SK-N-SH (cell line): ENCODE results near the gene LCN6. TPM values are rescaled to one million over a fixed set of nuclear protein-coding genes. Genes with fewer than 3 reads are reported as not detected.

Experiments used
- CTCF ChIA-PET: fragments of 300-600, 350-600 bp; formaldehyde crosslinking; extraction: SDS; loops from one replicate; lab custom pipeline; 2021; lab: Yijun Ruan, JAX
- POLR2A ChIA-PET: fragments of 350-600 bp; sonication (Branson Sonifier 250); formaldehyde crosslinking; extraction: SDS; loops from one replicate; lab custom pipeline; 2020; ENCODE audit warnings: antibody characterized with exemption, inconsistent platforms; lab: Yijun Ruan, JAX
- DNase-seq: peaks from one replicate; pipeline ENCODE4 v3.0.0; 2012
- H2AFZ ChIP-seq: fragments of 200-600 bp; sonication (generic); 2 replicates; pipeline ENCODE4 v1.8.1; 2016; ENCODE audit warnings: antibody characterized with exemption, mild to moderate bottlenecking, low read depth
- H3F3A ChIP-seq: fragments of 200-600 bp; sonication (generic); replicated peaks from 2 replicates; pipeline ENCODE3; 2016; ENCODE audit warnings: antibody characterized with exemption, mild to moderate bottlenecking; ENCODE audit not compliant: insufficient read depth
- H3K27ac ChIP-seq, 2 experiments: fragments of 200-500 bp in 1 of 2; fragments of 200-600 bp in 1 of 2; sonication (Bioruptor generic) in 1 of 2; sonication (generic), shearing (Covaris generic) in 1 of 2; 2 replicates each; pipeline versions ENCODE4 v1.5.1 to v1.6.1; 2014 to 2016; ENCODE audit warnings: low read depth in 2 of 2, inconsistent platforms in 1 of 2, low read length in 1 of 2, mild to moderate bottlenecking in 1 of 2, mixed read lengths in 1 of 2
- H3K27me3 ChIP-seq: fragments of 200-600 bp; sonication (generic), shearing (Covaris generic); 2 replicates; pipeline ENCODE4 v1.6.1; 2016; ENCODE audit warnings: mixed run types; ENCODE audit not compliant: insufficient read depth
- H3K36me3 ChIP-seq, 2 experiments: fragments of 200-500 bp in 1 of 2; fragments of 200-600 bp in 1 of 2; sonication (Bioruptor generic) in 1 of 2; sonication (generic) in 1 of 2; replicated peaks in 1 of 2; 2 replicates each; pipeline versions ENCODE3 to v1.5.1; 2014 to 2016; ENCODE audit warnings: low read length in 1 of 2, mild to moderate bottlenecking in 1 of 2; ENCODE audit not compliant: insufficient read depth in 2 of 2, control insufficient read depth in 1 of 2
- H3K4me1 ChIP-seq, 2 experiments: fragments of 200-500 bp in 1 of 2; fragments of 200-600 bp in 1 of 2; sonication (Bioruptor generic) in 1 of 2; sonication (generic), shearing (Covaris generic) in 1 of 2; 2 replicates each; pipeline versions ENCODE4 v1.5.1 to v1.6.1; 2014 to 2016; ENCODE audit warnings: low read depth in 1 of 2, low read length in 1 of 2, mixed run types in 1 of 2; ENCODE audit not compliant: insufficient read depth in 2 of 2, control insufficient read depth in 1 of 2
- H3K4me2 ChIP-seq: fragments of 200-600 bp; sonication (generic), shearing (Covaris generic); 2 replicates; pipeline ENCODE4 v1.6.1; 2017; ENCODE audit warnings: mixed run types
- H3K4me3 ChIP-seq, 2 experiments: fragments of 200-500 bp in 1 of 2; fragments of 200-600 bp in 1 of 2; sonication (Bioruptor generic) in 1 of 2; sonication (generic), shearing (Covaris generic) in 1 of 2; 2 replicates each; pipeline versions ENCODE4 v1.5.1 to v1.8.1; 2014 to 2016; ENCODE audit warnings: low read depth in 2 of 2, inconsistent platforms in 1 of 2, low read length in 1 of 2, mild to moderate bottlenecking in 1 of 2, mixed read lengths in 1 of 2, moderate library complexity in 1 of 2
- H3K79me2 ChIP-seq: fragments of 200-600 bp; sonication (generic); 2 replicates; pipeline ENCODE4 v1.8.1; 2017; ENCODE audit warnings: mild to moderate bottlenecking; ENCODE audit not compliant: insufficient read depth
- H3K9ac ChIP-seq: fragments of 200-600 bp; sonication (generic); 2 replicates; pipeline ENCODE4 v1.6.1; 2017; ENCODE audit warnings: mixed run types
- H3K9me2 ChIP-seq: fragments of 200-600 bp; sonication (generic); 2 replicates; pipeline ENCODE4 v1.6.1; 2017; ENCODE audit warnings: mixed run types
- H3K9me3 ChIP-seq: fragments of 200-600 bp; sonication (generic); 2 replicates; pipeline ENCODE4 v1.6.1; 2017; ENCODE audit warnings: mixed run types, mild to moderate bottlenecking, moderate library complexity
- H4K20me1 ChIP-seq: fragments of 200-600 bp; sonication (generic); 2 replicates; pipeline ENCODE4 v1.6.1; 2017; ENCODE audit warnings: mild to moderate bottlenecking, mixed run types; ENCODE audit not compliant: insufficient read depth
- ELF1 ChIP-seq: IDR thresholded peaks from 2 replicates; pipeline ENCODE4 v1.4.0; 2012
- EP300 ChIP-seq, 2 experiments: IDR thresholded peaks; 2 replicates each; pipeline versions ENCODE4 v1.4.0 to v1.6.1; 2012; ENCODE audit warnings: borderline replicate concordance in 1 of 2, low read depth in 1 of 2, low read length in 1 of 2
- EZH2phosphoT487 ChIP-seq: fragments of 200-600 bp; sonication (generic); IDR thresholded peaks from 2 replicates; pipeline ENCODE4 v1.6.1; 2017; ENCODE audit warnings: low read depth, mixed run types, mild to moderate bottlenecking, antibody characterized with exemption, moderate library complexity, borderline replicate concordance
- FOSL2 ChIP-seq: IDR thresholded peaks from 2 replicates; pipeline ENCODE4 v1.4.0; 2012; ENCODE audit warnings: low read depth, mild to moderate bottlenecking, moderate library complexity, borderline replicate concordance
- FOXJ3 ChIP-seq: sonication (generic); formaldehyde crosslinking; IDR thresholded peaks from 2 replicates; pipeline ENCODE4 v1.5.1; 2020; ENCODE audit warnings: mild to moderate bottlenecking, missing genetic modification reagents
- FOXM1 ChIP-seq: IDR thresholded peaks from 2 replicates; pipeline ENCODE4 v1.4.0; 2012; ENCODE audit warnings: low read depth, mild to moderate bottlenecking
- GABPA ChIP-seq: IDR thresholded peaks from 2 replicates; pipeline ENCODE4 v1.4.0; 2012; ENCODE audit warnings: low read depth, mild to moderate bottlenecking
- GATA2 ChIP-seq: sonication (generic); formaldehyde crosslinking; IDR thresholded peaks from 2 replicates; pipeline ENCODE4 v1.5.0; 2020; ENCODE audit warnings: mild to moderate bottlenecking, missing genetic modification reagents
- JUND ChIP-seq: IDR thresholded peaks from 2 replicates; pipeline ENCODE4 v1.4.0; 2012
- MEF2A ChIP-seq: IDR thresholded peaks from 2 replicates; pipeline ENCODE4 v1.4.0; 2012; ENCODE audit warnings: low read depth, borderline replicate concordance
- MXI1 ChIP-seq: IDR thresholded peaks from 2 replicates; pipeline ENCODE4 v1.6.1; 2012; ENCODE audit warnings: mild to moderate bottlenecking, low read depth, low read length, improper control_type of control experiment
- NRF1 ChIP-seq: IDR thresholded peaks from 2 replicates; pipeline ENCODE4 v1.6.1; 2012; ENCODE audit warnings: low read depth, mild to moderate bottlenecking, low read length
- POLR2AphosphoS5 ChIP-seq: IDR thresholded peaks from 2 replicates; pipeline ENCODE4 v1.6.1; 2012; ENCODE audit warnings: low read depth, low read length
- RAD21 ChIP-seq: IDR thresholded peaks from 2 replicates; pipeline ENCODE4 v1.6.1; 2012; ENCODE audit warnings: mild to moderate bottlenecking, low read length
- RCOR1 ChIP-seq: fragments of 150-350 bp; IDR thresholded peaks from 2 replicates; pipeline ENCODE4 v1.6.1; 2017; ENCODE audit warnings: antibody characterized with exemption, low read length
- SIN3A ChIP-seq: IDR thresholded peaks from 2 replicates; pipeline ENCODE4 v1.6.1; 2012; ENCODE audit warnings: low read depth, mild to moderate bottlenecking, low read length, moderate library complexity, borderline replicate concordance
- SMC3 ChIP-seq: IDR thresholded peaks from 2 replicates; pipeline ENCODE4 v1.6.1; 2012; ENCODE audit warnings: low read depth, low read length, improper control_type of control experiment
- TCF12 ChIP-seq: IDR thresholded peaks from 2 replicates; pipeline ENCODE4 v1.4.0; 2012
- TEAD4 ChIP-seq: IDR thresholded peaks from 2 replicates; pipeline ENCODE4 v1.4.0; 2012; ENCODE audit warnings: mild to moderate bottlenecking, borderline replicate concordance; ENCODE audit not compliant: insufficient read depth
- WGBS: methylation state at CpG from one replicate; pipeline ENCODE4 v1.1.6; 2017; ENCODE audit warnings: low lambda C conversion rate; 5-methylcytosine and 5-hydroxymethylcytosine counted together
- polyA plus RNA-seq, 3 experiments: library from polyadenylated mRNA; depleted of rRNA; stranded (reverse); fragments of >200 nt; gene quantifications; 2 replicates each; pipeline ENCODE4 v1.2.3, GENCODE V29; 2012
- TF ChIP-seq, protein P1 (sequence below): fragments of 150-350 bp; IDR thresholded peaks from 2 replicates; pipeline ENCODE4 v1.6.1; 2017; ENCODE audit warnings: antibody characterized with exemption, low read length, low read depth, borderline replicate concordance
- TF ChIP-seq, protein P2 (sequence below): IDR thresholded peaks from 2 replicates; pipeline ENCODE4 v1.4.0; 2012; ENCODE audit warnings: low read depth
- TF ChIP-seq, protein P3 (sequence below): IDR thresholded peaks from 2 replicates; pipeline ENCODE4 v1.4.0; 2012; ENCODE audit warnings: low read depth, borderline replicate concordance

The LCN6 gene
- polyA plus RNA-seq, 1 of the 3 experiments (the other 2 are of a cell fraction), result not detected

DNA sequence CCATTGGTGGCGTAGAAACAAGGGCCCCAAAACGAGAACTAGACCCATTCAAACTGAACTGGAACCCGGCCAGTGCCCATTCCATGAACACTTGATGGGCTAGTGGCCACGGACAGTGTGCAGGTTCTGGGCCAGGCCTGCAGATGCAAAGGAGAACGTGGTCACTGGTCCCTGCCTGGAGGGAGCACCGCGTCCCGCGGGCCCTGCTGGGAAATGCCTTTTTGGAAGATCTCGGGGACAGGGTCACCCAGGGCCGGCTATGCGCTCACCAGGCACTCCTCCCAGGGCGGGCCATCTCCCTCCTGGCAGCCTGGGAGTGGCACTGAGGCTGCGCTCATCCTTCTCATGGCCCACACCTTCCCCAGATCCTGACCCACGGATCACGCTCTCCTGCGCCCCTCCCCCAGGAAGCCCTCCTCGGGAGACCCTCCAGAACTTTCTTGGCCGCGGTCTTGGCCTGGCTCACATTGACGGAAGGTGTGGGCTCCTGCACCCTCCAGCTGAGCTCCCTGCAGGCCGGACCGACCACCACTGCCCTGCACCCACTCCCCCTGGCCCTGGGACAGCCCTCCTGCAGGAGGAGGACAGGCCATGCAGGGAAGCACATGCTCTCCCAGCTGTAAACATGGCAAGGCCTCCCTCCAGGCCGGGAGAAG lies 38.7 kb downstream of the LCN6 start:
- ChIA-PET POLR2A (no interaction called here), CTCF (interaction anchor here (2.3 kb wide), 1 partner anchor 38 kb away, joined by 15 read pairs; no protein-coding TSS in a partner anchor)
- no peaks in the 10 kb centered on the region for H3K9me2 ChIP-seq
- H3K9me3 ChIP-seq, result no peaks in the 10 kb centered on the region
- H4K20me1 ChIP-seq, result no peaks in the 10 kb centered on the region
- no peaks in the 10 kb centered on the region for H3K36me3 ChIP-seq
- H3K79me2 ChIP-seq, result no peaks in the 10 kb centered on the region
- WGBS, result 90% methylated on average over 10 of the region's 24 CpGs
- no peak overlapping the region for H3K4me2 ChIP-seq
- no peak overlapping the region for H2AFZ ChIP-seq
- no peaks in the 10 kb centered on the region for H3K27me3 ChIP-seq
- H3K9ac ChIP-seq, result no peak overlapping the region
- H3K27ac ChIP-seq, result no peak overlapping the region
- TF ChIP-seq RAD21 (no peak), GATA2 (no peak), SMC3 (no peak), FOXJ3 (CRISPR knock-in tag) (no peak), EP300 (IDR thresholded peaks at IDR 0.05; ENCODE audit: borderline replicate concordance in 1 of 2, low read depth in 1 of 2, low read length in 1 of 2) (no peak), FOSL2 (no peak), RCOR1 (no peak), MEF2A (no peak), GABPA (no peak), TEAD4 (no peak), ELF1 (no peak)
- TF ChIP-seq, protein P1, sequence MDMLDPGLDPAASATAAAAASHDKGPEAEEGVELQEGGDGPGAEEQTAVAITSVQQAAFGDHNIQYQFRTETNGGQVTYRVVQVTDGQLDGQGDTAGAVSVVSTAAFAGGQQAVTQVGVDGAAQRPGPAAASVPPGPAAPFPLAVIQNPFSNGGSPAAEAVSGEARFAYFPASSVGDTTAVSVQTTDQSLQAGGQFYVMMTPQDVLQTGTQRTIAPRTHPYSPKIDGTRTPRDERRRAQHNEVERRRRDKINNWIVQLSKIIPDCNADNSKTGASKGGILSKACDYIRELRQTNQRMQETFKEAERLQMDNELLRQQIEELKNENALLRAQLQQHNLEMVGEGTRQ, result no peak
- TF ChIP-seq, protein P2, sequence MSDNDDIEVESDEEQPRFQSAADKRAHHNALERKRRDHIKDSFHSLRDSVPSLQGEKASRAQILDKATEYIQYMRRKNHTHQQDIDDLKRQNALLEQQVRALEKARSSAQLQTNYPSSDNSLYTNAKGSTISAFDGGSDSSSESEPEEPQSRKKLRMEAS, result no peak
- TF ChIP-seq, all 33 proteins: peak for 0
- Histone ChIP-seq H3K4me1 (peaks cover 4 to 14% of the 10 kb centered on the region in 2 experiments; a peak in 1 of 4 replicates), H3F3A (peaks cover 17% of the 10 kb centered on the region), H3K4me3 (no peak overlapping the region)
- no peak for DNase-seq

DNA sequence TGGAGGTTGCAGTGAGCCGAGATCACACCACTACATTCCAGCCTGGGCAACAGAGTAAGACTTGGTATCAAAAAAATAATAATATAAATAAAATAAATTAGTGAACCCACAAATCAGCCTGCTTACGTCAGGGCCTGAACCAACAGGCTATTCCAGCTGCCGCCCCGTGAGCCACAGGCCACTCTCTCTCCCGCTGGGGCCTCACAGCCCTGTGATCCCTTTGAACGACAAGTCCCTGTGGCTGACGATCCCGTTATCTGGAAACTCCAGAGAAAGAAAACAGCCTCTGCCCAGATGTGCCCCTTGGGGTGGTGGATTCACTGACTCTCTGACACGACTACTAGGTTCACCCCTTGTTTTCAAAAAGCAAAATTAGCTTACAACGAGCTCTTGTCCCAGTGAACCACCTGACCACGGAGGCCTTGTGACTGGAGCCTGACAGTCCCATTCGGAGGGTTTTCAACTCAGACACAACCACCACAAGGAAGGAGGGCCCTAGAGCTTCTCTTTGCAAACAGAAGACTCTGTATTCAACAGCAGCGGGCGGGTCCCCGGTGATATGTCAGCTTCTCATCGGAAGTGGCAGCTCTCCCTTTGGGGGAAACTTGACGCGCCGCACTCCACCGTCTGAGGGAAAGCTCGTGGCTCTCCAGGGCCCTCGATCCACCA lies 40.3 kb downstream of the LCN6 start:
- Histone ChIP-seq H3K79me2 (no peaks in the 10 kb centered on the region), H3K9me3 (no peaks in the 10 kb centered on the region), H3K9me2 (no peaks in the 10 kb centered on the region), H3K4me1 (peaks cover 0 to 4% of the 10 kb centered on the region in 2 experiments; a peak in 1 of 4 replicates), H3K36me3 (no peaks in the 10 kb centered on the region), H3K27ac (no peak overlapping the region), H3K4me3 (no peak overlapping the region), H3K27me3 (no peaks in the 10 kb centered on the region), H3F3A (peaks cover 17% of the 10 kb centered on the region), H2AFZ (no peak overlapping the region), H3K4me2 (no peak overlapping the region), H3K9ac (no peak overlapping the region), H4K20me1 (no peaks in the 10 kb centered on the region)
- CTCF ChIA-PET, result interaction anchor here (0.6 to 2.3 kb wide), 5 partner anchors 9 to 308 kb away, joined by 3 to 15 read pairs (median 6); partner anchors contain the start of gene SNAPC4
- no peak for TF ChIP-seq JUND
- no peak for TF ChIP-seq FOXM1
- no peak for TF ChIP-seq MXI1
- no peak for TF ChIP-seq RAD21
- TF ChIP-seq TCF12, result no peak
- TF ChIP-seq NRF1, result no peak
- TF ChIP-seq POLR2AphosphoS5, result no peak
- TF ChIP-seq GATA2, result no peak
- TF ChIP-seq, protein P2, result no peak
- no peak for TF ChIP-seq FOSL2
- no peak for TF ChIP-seq SIN3A
- TF ChIP-seq, protein P3, sequence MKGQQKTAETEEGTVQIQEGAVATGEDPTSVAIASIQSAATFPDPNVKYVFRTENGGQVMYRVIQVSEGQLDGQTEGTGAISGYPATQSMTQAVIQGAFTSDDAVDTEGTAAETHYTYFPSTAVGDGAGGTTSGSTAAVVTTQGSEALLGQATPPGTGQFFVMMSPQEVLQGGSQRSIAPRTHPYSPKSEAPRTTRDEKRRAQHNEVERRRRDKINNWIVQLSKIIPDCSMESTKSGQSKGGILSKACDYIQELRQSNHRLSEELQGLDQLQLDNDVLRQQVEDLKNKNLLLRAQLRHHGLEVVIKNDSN, result no peak
- TF ChIP-seq EZH2phosphoT487, result no peak
- TF ChIP-seq FOXJ3 (CRISPR knock-in tag), result no peak
- TF ChIP-seq, protein P1, result no peak
- WGBS, result 92% methylated on average over 20 of the region's 22 CpGs
- no peak for DNase-seq
- POLR2A ChIA-PET, result no interaction called here
